GM19099 (cell line): ENCODE measurements around the gene KRT80.

Experiments used
- POLR2A ChIP-seq: IDR thresholded peaks from 3 replicates; pipeline ENCODE4 v1.6.1; 2011; ENCODE audit warnings: low read depth; ENCODE audit not compliant: insufficient read length; ENCODE audit errors: extremely low read depth

The KRT80 gene

DNA sequence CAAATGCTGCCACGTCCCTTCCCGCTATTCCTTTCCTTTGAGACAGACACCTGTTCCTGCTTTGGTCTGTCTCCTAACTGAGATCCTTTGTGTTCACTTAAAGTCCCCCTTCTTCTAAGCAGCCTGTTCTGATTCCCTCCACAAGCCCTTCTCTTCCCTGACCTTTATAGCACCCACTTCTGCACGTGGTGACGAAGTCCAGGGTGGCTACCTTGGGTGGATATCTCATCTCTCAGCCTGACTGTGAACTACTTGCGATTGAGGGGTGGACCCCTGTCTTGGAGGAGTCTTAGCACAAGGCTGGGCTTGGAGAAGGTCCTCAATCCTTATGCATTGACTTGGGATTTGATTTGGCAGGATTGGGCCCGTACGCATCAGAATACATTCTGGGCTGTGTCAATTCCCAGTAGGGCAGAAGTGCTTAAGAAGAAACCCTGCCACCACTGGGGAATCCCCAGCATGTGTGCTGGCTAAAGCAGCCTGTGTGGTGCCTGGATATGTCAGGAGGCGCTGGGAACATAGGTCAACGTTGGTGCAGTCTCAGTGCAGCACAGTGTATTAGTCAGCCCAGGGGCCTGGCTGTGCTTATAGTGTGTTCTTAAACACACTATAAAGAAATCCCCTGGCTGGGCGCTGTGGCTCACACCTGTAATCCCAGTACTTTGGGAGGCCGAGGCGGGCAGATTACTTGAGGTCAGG lies 23.6 kb downstream of the KRT80 start:
- TF ChIP-seq POLR2A, result no peak

DNA sequence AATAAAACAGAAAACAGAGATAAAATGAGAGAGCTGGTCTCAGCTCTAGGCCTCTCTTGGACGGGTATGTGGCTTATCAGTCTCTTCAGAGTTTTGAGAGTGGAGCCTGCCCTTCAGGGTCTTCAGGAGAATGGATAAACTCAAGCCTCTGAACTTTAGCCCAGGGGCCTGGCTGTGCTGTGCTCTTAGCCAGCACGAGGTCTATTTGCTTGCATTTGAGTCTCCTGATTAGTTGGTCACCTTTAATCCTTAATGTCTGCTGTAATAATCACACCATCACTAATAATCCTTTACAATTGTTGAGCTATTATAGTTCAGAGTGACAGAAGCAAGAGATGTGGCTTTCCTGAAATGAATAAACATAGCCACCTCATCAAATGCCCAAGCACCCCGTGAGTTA lies 24.3 kb downstream of the KRT80 start:
- no peak for TF ChIP-seq POLR2A

- TF ChIP-seq POLR2A, result no peak
These were observed 25.1 kb downstream of the KRT80 start for GRCh38 chr12:52166672-52167071.

DNA sequence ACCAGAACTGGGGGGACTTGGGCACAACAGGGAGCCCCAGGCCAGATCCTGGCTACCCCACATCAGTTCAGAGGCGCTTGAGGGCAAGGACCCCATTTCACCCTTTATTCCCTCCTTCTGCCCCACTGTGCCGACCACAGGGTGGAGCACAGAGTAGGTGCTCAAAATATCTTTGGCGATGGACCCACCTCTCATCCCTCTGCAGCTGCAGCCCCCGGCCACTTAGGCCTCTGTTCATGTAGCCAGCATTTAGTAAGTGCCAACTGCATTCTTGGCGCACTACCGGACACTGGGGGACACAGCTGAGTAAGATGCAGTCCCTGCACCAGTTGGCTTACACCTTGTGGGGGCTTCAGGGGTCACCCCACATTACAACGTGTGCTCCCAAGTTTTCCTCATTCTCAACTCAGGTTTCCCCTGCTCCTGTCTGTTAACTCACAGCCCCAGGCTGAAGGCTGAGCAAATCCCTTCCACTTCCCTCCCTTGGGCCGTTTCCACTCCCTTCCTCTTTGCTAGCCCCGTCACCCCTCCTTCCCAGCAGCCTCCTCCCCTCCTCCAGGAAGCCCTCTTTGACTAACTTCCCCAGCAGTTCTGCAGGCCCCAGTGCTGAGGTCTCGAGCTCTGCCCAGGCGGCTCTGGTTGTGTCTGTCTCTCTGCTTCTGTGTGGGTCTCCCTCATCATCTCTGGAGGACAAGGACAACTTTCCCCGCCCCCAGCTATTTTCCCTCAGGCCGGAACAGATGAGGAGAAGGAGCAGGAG lies 26.5 kb downstream of the KRT80 start:
- no peak for TF ChIP-seq POLR2A

- TF ChIP-seq POLR2A, result no peak
These were observed 27.2 kb downstream of the KRT80 start for GRCh38 chr12:52164624-52165023.

GRCh38 chr12:52162981-52163380 lies 28.8 kb downstream of the KRT80 start:
- TF ChIP-seq POLR2A, result no peak

GRCh38 chr12:52160200-52160599 lies 31.6 kb downstream of the KRT80 start:
- TF ChIP-seq POLR2A, result no peak

DNA sequence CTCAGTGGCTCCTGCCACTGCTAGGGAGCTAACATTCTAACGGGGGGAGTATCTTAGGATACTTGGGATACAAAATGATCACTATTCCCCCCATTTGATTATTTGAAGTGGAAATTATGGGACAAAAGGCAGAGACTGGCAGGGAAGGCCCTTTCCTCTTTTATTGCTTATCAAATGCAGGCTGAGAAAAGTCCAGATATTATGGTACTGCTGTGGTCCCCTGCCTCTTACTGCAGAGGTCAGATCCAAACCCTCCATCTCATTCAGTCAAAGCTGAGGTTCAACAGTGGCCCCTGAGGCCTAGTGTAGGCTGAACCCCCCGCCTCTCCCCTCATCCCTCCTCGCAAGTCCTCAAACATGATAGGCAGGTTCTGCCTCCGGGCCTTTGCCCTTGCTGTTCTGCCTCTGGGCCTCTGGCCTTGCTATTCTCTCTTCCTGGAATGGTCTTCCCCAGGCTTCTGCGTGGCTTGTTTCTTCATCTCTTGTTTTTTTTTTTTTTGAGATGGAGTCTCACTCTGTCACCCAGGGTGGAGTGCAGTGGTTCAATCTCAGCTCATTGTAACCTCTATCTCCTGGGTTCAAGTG lies 34.2 kb downstream of the KRT80 start:
- no peak for TF ChIP-seq POLR2A

DNA sequence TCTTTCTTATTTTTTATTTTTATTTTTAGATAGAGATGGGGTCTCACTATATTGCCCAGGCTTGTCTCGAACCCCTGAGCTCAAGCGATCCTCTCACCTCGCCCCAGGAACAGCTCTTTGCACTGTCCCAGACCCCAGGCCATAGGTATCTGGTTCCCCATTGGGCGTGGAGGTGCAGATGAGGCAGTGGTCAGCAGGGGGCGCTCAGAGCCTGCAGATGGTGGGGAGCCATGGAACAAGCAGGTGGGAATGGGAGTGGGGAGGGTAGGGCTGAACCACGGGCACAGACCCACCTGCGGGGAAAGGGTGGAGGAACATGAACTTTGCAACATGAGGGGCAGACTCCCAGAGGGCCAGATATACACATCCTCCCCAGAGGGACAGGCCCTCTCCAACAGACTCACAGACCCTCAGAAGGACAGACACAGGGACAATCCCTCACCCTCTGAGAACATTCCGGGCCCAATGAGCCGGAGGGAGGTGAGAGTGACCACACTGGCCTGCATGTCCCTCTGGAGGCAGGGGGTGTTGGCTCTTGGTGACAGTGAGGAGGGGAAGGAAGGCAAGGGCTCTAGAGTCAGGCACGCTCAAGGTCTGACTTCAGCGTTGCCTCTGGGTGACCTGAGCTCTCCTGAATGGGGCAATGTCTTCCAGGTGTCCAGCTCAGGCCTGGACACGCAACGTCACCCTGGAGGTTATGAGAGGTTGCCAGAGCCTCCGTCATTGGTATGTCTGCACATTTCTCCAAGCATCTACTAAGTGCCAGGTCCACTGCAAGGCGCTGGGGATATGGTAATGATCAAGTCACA lies 34.9 kb downstream of the KRT80 start:
- no peak for TF ChIP-seq POLR2A

DNA sequence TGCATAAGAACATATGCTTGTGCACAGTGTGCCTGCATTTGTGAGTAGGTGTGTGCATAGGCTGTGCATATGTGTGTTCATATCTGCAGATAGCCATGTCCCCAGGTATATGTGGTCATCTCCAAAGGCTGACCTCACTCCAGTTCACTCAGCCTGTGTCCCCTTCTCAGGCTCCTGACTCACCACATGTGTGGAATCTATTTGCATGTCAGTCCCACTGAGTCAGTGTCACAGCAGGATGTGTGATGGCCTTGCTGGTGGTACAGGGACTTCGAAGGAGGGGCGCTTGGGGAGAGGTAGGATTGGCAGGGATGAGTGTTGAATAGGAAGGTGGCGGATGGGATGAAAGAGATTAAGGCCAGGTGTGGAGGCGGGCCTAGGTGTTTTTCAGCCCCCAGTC lies 35.5 kb downstream of the KRT80 start:
- no peak for TF ChIP-seq POLR2A

- TF ChIP-seq POLR2A, result no peak
These were observed 36.6 kb downstream of the KRT80 start for GRCh38 chr12:52155048-52155868.

DNA sequence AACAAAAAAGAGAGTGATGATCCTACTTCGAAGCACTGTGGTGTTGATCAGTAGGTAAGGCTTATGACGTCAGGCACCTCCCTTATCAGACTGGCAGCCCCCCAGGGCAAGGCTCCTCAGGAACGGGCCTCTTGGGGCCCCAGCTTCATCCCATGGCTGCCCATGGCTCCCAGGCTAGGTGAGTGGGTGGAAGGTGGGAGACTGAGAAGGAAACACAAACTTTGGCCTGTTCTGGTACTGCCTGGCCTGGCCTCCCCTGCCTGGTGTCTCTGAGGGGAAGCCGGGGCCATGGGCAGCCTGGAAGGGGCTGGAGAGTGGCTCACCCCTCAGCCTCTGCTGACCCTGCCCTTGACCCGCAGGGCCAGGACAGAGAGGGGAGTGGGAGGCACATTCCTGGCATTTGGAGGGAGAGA lies 38.9 kb downstream of the KRT80 start:
- TF ChIP-seq POLR2A, result no peak

DNA sequence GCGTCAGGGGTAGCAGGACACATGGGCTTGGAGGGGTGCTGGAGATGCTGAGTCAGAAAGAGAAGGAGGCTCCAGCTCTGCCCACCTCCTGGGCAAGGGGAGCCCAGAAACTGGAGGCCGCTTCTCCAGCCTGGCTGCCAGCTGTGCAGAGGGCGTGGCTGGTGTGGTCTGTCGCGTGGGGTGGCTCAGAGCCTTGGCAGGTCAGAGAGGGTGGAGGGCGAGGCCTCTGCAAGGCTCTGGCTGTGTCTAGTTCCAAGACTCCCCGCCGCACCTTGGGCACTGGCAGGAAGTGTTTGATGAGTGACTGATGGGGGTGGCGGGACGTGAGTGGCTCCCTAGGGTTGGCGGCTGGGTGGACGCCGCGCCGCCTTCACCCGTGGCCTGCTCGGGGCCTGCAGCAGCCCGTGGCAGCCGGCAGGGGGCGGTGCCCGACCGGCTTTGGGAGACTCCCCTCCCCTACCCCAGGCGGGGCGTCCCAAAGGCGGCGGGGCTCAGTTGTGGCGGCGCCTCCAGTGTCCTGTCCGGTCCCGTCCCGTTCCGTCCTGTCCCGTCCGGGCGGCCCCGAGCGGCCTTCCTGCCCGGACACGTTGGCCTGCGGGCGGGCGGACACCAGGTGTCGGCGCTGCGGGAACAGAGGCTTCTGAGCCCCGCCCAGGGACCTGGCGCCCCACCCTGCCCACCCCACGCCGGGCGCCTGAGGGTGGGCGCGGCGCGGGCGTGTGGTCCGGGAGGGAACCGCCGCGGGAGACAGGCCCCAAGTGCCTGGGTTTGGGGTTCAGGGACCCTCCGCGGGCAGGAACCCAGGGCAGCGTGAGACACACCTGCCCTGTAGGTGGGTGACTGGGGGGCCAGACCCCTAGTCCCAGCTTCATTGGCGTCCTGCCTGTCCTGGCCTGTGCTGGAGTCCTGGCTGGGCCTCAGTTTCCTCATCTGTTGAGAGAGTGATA lies 39.7 kb downstream of the KRT80 start:
- TF ChIP-seq POLR2A, result no peak

DNA sequence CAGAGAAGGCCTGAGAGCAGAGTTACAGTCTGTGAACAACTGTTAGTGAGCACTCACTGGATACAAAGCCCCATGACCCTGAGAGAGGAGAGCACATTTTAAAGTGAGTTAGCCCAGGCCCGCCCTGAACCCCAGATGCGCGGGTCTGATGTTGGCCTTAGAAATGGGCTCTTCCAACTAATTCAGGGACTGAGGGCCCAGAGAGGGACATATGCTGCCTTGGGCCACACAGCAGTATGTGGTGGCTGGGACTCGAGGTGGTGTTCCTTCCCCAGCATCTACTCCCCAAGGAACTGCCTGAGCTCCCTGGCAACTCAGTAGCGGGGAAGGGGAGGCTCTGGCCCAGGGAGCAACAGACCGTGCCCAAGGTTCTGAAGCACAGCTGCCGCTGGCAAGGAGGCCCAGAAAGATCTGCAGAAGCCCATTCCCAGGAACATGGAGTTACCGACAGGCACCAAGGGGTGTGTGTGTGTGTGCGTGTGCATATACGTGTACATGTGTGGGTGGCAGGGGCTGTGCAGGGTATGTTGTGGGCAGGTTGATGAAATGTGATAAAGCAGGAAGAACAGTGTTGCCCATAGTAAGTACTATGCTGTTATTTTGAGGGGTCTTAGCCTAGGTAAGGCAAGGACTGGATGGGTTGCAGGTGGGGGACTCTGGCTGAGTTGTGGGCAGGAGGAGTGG lies 40.5 kb downstream of the KRT80 start:
- no peak for TF ChIP-seq POLR2A
